Measurements from ENCODE around the gene CDKN2AIP. TPM values are rescaled to one million over a fixed set of nuclear protein-coding genes. Genes with fewer than 3 reads are reported as not detected.
"Not testable (repeated sequence)": the region's sequence is repeated elsewhere in the genome, so short reads cannot be mapped to it uniquely, and the experiment has no call there.

The CDKN2AIP gene
- total RNA-seq, 2 experiments from 2014 or later = 38.8 to 39.8 TPM

DNA sequence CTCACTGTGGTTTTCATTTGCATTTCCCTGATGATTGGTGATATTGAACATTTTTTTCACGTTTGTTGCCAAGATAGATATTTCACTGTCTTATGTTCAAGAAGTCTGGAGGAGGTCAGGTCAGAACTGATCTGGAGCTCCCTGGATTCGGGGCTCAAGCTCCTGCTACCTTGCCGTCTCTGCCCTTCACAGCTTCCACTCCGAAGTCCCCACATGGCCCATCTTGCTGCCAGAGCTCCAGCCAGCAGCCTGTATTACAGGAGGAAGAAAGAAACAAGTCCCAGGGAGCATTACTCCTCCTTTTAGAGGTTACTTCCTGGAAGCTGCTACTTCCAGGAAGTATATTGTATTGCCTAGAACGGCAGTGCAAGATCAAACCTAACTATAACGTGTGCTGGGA is 17.9 kb upstream of the CDKN2AIP start:
- peak overlapping the region; percentile 61 for H3K4me3 Mint-ChIP-seq
- peaks cover 2% of the 10 kb centered on the region for H3K36me3 Mint-ChIP-seq
- DNase-seq (no peak), ATAC-seq (ENCODE audit: low read depth) (no peak)
- H3K4me1 Mint-ChIP-seq = peaks cover 22% of the 10 kb centered on the region
- POLR2A ChIA-PET = interaction anchor here (5.6 kb wide), 1 partner anchor 16 kb away, joined by 47 read pairs; the partner anchor contains the start of gene CDKN2AIP
- no peaks in the 10 kb centered on the region for H3K27me3 Mint-ChIP-seq
- peak overlapping the region; percentile 75 for H3K27ac Mint-ChIP-seq
- no peaks in the 10 kb centered on the region for H3K9me3 Mint-ChIP-seq

DNA sequence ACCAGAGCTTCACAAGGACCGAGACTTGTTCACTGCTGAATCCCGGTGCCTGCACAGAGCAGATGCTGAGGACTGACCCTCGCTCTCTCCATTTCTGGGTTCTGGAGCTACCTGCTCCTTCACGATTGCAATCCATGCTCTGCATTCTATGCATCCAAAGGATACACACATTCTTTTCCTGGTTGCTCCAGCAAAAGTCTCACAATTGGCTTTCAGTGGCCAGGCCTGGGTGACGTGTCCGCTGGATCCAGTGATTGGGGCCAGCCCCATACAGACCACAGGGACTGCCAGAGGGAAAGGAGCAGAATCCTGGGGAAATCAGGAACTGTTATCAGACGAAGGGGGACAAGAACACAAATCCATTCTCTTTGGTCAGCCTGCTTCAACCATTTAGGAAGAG is 14.9 kb upstream of the CDKN2AIP start:
- DNase-seq = no peak
- Mint-ChIP-seq H3K36me3 (peaks cover 2% of the 10 kb centered on the region), H3K4me1 (peaks cover 23% of the 10 kb centered on the region), H3K4me3 (no peak overlapping the region), H3K27me3 (no peaks in the 10 kb centered on the region), H3K9me3 (no peaks in the 10 kb centered on the region), H3K27ac (no peak overlapping the region)
- ATAC-seq (ENCODE audit: low read depth) = no peak
- POLR2A ChIA-PET = interaction anchor here (0.5 to 5.6 kb wide), 2 partner anchors 13 to 275 kb away, joined by 4 to 47 read pairs; partner anchors contain the start of gene CDKN2AIP

DNA sequence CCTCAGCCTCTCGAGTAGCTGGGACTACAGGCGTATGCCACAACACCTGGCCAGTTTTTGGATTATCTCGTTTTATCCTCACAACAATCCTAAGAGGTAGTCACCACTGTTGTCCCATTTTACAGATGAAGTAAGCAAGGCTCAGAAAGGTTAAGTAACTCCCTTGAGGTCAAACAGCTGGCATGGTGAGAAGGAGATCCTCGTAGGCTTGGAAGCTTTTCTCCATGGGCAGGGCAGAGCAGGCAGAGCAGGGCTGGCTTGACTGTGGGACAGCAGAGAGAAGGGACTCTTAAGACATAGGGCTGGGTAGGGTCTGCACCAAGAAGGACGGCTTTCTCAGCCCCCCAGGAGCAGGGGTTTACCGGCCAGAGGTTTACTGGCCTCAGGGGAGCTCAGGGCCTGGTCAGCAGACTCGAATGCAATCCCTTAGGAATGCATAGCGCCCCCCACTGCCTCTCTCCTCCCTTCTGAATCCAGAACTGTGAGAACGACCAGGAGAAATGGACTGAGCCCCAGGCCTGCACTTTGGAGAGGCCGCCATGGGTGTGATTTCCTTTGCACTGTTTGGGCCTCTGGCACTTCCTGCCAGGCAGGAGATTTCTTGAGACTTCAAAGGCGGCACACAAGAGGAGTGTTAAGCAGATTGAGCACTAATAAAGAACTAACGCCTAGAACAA is 14.0 kb upstream of the CDKN2AIP start:
- H3K36me3 Mint-ChIP-seq = peaks cover 2% of the 10 kb centered on the region
- DNase-seq (peak; percentile 39), ATAC-seq (ENCODE audit: low read depth) (peak; percentile 96)
- peak overlapping the region; percentile 78 for H3K27ac Mint-ChIP-seq
- H3K4me3 Mint-ChIP-seq = peak overlapping the region; percentile 48
- no peaks in the 10 kb centered on the region for H3K27me3 Mint-ChIP-seq
- POLR2A ChIA-PET = interaction anchor here (1.7 to 5.6 kb wide), 2 partner anchors 12 to 23 kb away, joined by 5 to 47 read pairs; partner anchors contain the start of gene CDKN2AIP
- H3K9me3 Mint-ChIP-seq = no peaks in the 10 kb centered on the region
- peaks cover 24% of the 10 kb centered on the region for H3K4me1 Mint-ChIP-seq

- ATAC-seq (ENCODE audit: low read depth) = peak; percentile 59
- H3K36me3 Mint-ChIP-seq = peaks cover 2% of the 10 kb centered on the region
- DNase-seq = no peak
- peaks cover 23% of the 10 kb centered on the region for H3K4me1 Mint-ChIP-seq
- no peaks in the 10 kb centered on the region for H3K9me3 Mint-ChIP-seq
- no peaks in the 10 kb centered on the region for H3K27me3 Mint-ChIP-seq
- POLR2A ChIA-PET = interaction anchor here (1.7 to 5.6 kb wide), 2 partner anchors 12 to 24 kb away, joined by 5 to 47 read pairs; partner anchors contain the start of gene CDKN2AIP
- peak overlapping the region; percentile 48 for H3K4me3 Mint-ChIP-seq
- peak overlapping the region; percentile 78 for H3K27ac Mint-ChIP-seq
Measured at GRCh38 chr4:183430994-183431347, 13.5 kb upstream of the CDKN2AIP start.

DNA sequence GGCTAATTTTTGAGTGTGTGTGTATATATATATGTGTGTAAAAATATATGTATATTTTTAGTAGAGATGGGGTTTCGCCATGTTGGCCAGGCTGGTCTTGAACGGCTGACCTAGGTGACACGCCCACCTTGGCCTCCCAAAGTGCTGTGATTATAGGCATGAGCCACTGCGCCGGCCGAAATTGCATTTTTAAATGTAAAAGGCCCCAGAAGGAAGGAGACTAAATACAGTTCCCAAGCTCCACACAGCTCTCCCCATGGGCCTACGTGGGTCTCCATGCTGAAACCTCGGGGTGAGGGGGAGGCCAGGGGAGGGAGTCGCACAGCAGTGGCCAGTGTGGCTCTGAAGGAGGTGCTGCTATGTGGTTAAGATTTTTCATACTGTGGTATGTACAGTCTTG is 12.8 kb upstream of the CDKN2AIP start:
- H3K27ac Mint-ChIP-seq = peak overlapping the region; percentile 78
- H3K27me3 Mint-ChIP-seq = no peaks in the 10 kb centered on the region
- POLR2A ChIA-PET = interaction anchor here (1.7 to 5.6 kb wide), 3 partner anchors 11 to 24 kb away, joined by 5 to 47 read pairs (median 15); partner anchors contain the start of gene CDKN2AIP
- H3K4me1 Mint-ChIP-seq = peaks cover 16% of the 10 kb centered on the region
- no peaks in the 10 kb centered on the region for H3K9me3 Mint-ChIP-seq
- peaks cover 2% of the 10 kb centered on the region for H3K36me3 Mint-ChIP-seq
- H3K4me3 Mint-ChIP-seq = peak overlapping the region; percentile 35
- no peak for ATAC-seq (ENCODE audit: low read depth)
- DNase-seq = no peak

DNA sequence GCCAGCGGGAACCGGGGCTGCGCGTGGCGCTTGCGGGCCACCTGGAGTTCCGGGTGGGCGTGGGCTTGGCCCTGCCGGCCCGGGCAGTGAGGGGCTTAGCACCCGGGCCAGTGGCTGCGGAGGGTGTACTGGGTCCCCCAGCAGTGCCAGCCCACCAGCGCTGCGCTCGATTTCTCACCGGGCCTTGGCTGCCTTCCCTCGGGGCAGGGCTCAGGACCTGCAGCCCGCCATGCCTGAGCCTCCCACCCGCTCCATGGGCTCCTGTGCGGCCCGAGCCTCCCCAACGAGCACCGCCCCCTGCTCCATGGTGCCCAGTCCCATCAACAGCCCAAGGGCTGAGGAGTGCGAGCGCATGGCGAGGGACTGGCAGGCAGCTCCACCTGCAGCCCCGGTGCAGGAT is 11.3 kb upstream of the CDKN2AIP start:
- H3K4me3 Mint-ChIP-seq; H3K27me3 Mint-ChIP-seq; H3K27ac Mint-ChIP-seq; DNase-seq; H3K36me3 Mint-ChIP-seq; H3K9me3 Mint-ChIP-seq; ATAC-seq (ENCODE audit: low read depth): not testable (repeated sequence)
- peaks cover 13% of the 10 kb centered on the region for H3K4me1 Mint-ChIP-seq
- POLR2A ChIA-PET = interaction anchor here (3.7 kb wide), 1 partner anchor 11 kb away, joined by 15 read pairs; the partner anchor contains the start of gene CDKN2AIP

GRCh38 chr4:183434264-183434663 is 10.2 kb upstream of the CDKN2AIP start:
- no peaks in the 10 kb centered on the region for H3K36me3 Mint-ChIP-seq
- POLR2A ChIA-PET = interaction anchor here (3.7 kb wide), 1 partner anchor 10 kb away, joined by 15 read pairs; the partner anchor contains the start of gene CDKN2AIP
- no peaks in the 10 kb centered on the region for H3K27me3 Mint-ChIP-seq
- H3K4me1 Mint-ChIP-seq = peaks cover 13% of the 10 kb centered on the region
- ATAC-seq (ENCODE audit: low read depth) (no peak), DNase-seq (no peak)
- H3K27ac Mint-ChIP-seq = no peak overlapping the region
- no peak overlapping the region for H3K4me3 Mint-ChIP-seq
- H3K9me3 Mint-ChIP-seq = no peaks in the 10 kb centered on the region

GRCh38 chr4:183434666-183435190 is 9.7 kb upstream of the CDKN2AIP start:
- POLR2A ChIA-PET = interaction anchor here (0.6 to 3.7 kb wide), 2 partner anchors 9 to 455 kb away, joined by 3 to 15 read pairs; partner anchors contain the start of gene CDKN2AIP
- ATAC-seq (ENCODE audit: low read depth) = no peak
- DNase-seq = no peak
- Mint-ChIP-seq H3K9me3 (no peaks in the 10 kb centered on the region), H3K36me3 (no peaks in the 10 kb centered on the region), H3K4me1 (peaks cover 13% of the 10 kb centered on the region), H3K27ac (no peak overlapping the region), H3K27me3 (no peaks in the 10 kb centered on the region), H3K4me3 (no peak overlapping the region)

GRCh38 chr4:183435803-183436202 is 8.6 kb upstream of the CDKN2AIP start:
- POLR2A ChIA-PET = no interaction called here

DNA sequence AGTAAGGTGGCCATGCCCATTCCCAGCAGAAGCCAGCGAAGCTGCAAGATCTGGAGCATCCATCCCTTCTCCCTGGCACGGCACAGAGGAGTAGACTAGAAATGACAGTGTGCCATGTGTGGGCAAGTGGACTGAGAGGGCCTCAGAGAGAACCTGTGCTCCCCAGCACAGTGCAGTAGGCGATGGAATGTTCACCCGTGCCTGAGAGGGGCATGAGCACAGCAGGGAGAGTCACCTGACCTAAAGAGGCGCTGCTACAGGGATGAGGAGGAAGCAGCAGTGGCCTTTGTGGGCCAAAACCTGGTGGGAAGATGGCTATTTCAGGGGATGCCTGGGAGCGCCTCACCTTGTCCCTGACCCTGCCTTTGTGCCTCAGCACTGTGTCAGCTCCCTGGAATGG is 8.0 kb upstream of the CDKN2AIP start:
- Mint-ChIP-seq H3K27me3 (no peaks in the 10 kb centered on the region), H3K4me3 (no peak overlapping the region), H3K9me3 (no peaks in the 10 kb centered on the region), H3K4me1 (peaks cover 2% of the 10 kb centered on the region), H3K27ac (no peak overlapping the region), H3K36me3 (no peaks in the 10 kb centered on the region)
- ATAC-seq (ENCODE audit: low read depth) = no peak
- POLR2A ChIA-PET = no interaction called here
- DNase-seq = no peak

More at GRCh38 chr4:183435803-183436202, 8.6 kb upstream of the CDKN2AIP start:
- Mint-ChIP-seq H3K4me3 (no peak overlapping the region), H3K36me3 (no peaks in the 10 kb centered on the region), H3K27me3 (no peaks in the 10 kb centered on the region), H3K4me1 (peaks cover 6% of the 10 kb centered on the region), H3K9me3 (no peaks in the 10 kb centered on the region), H3K27ac (no peak overlapping the region)
- ATAC-seq (ENCODE audit: low read depth) = no peak
- DNase-seq = no peak

- POLR2A ChIA-PET = no interaction called here
- Mint-ChIP-seq H3K9me3 (no peaks in the 10 kb centered on the region), H3K27me3 (no peaks in the 10 kb centered on the region), H3K4me3 (no peak overlapping the region), H3K36me3 (no peaks in the 10 kb centered on the region), H3K27ac (no peak overlapping the region), H3K4me1 (peaks cover 2% of the 10 kb centered on the region)
- DNase-seq (no peak), ATAC-seq (ENCODE audit: low read depth) (no peak)
Measured at GRCh38 chr4:183437452-183437851, 7.0 kb upstream of the CDKN2AIP start.

- H3K27me3 Mint-ChIP-seq = no peaks in the 10 kb centered on the region
- H3K27ac Mint-ChIP-seq = no peak overlapping the region
- ATAC-seq (ENCODE audit: low read depth) (no peak), DNase-seq (no peak)
- no peaks in the 10 kb centered on the region for H3K9me3 Mint-ChIP-seq
- no peaks in the 10 kb centered on the region for H3K36me3 Mint-ChIP-seq
- H3K4me1 Mint-ChIP-seq = peaks cover 9% of the 10 kb centered on the region
- no peak overlapping the region for H3K4me3 Mint-ChIP-seq
- POLR2A ChIA-PET = no interaction called here
Measured at GRCh38 chr4:183438458-183439113, 5.8 kb upstream of the CDKN2AIP start.

GRCh38 chr4:183441276-183441675 is 3.2 kb upstream of the CDKN2AIP start:
- Mint-ChIP-seq H3K36me3 (peaks cover 10% of the 10 kb centered on the region), H3K9me3 (no peaks in the 10 kb centered on the region), H3K4me1 (peaks cover 19% of the 10 kb centered on the region), H3K27me3 (no peaks in the 10 kb centered on the region), H3K27ac (no peak overlapping the region), H3K4me3 (no peak overlapping the region)
- ATAC-seq (ENCODE audit: low read depth) (no peak), DNase-seq (no peak)
- POLR2A ChIA-PET = interaction anchor here (1.0 to 4.8 kb wide), 2 partner anchors 13 to 63 kb away, joined by 4 to 47 read pairs; no protein-coding TSS in a partner anchor
